Measurements from ENCODE around the gene TBC1D12.
"Not testable (repeated sequence)": the region's sequence is repeated elsewhere in the genome, so short reads cannot be mapped to it uniquely, and the experiment has no call there.

TBC1D12 gene

DNA sequence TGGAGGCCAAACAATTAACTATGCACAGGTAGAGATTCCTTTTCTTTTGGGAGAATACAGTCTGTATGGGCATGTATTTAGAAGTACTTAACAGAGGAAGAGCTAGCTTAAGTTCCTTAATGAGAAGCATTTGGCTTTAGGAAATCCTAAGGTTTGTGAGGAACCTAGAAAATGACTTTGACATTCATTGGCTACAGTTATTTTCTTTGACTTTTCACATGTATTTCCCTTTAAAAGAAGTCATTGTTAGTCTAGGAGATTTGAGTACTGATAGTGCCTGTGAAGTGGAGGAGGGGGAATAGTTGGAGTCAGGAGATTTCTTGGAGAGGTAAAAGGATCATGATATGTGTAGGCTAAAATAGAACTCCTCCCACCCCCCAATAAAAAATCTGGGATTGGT, 146.9 kb downstream of the TBC1D12 start:
- no peak for DNase-seq

DNA sequence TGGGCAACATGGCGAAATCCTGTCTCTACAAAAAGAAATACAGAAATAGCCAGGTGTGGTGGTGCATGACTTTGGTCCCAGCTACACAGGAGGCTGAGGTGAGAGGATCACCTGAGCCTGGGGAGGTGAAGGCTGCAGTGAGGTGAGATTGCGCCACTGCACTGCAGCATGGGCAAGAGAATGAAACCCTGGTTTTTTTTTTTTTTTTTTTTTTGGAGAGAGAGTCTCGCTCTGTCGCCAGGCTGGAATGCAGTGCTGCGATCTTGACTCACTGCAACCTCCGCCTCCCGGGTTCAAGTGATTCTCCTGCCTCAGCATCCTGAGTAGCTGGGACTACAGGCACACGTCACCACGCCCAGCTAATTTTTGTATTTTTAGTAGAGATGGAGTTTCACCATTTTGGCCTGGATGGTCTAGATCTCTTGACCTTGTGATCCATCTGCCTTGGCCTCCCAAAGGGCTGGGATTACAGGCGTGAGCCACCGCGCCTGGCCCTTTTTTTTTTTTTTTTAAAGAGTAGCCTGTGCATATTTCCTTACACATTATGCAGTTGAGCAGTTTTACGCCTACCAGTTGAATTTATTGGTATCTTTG, 165.5 kb downstream of the TBC1D12 start:
- DNase-seq, result not testable (repeated sequence)

DNA sequence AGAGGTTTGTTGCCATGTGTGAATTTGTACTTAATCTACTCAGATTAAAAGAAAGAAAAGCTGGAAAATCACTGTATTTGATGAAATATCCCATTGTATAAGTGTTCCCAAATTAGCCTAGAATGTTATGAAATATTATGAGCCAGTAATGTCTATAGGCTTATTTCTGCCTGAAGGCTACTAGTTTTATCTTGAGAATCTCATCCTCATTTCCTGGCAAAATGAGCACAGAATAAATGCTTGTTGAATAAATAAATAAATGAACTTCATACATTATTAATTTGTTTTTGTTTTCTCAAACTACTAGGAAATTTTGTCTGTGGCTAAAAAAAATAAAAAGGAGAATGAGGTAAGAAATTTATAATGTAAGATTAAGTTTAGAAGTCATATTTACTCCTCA, 168.7 kb downstream of the TBC1D12 start:
- no peak for DNase-seq

DNA sequence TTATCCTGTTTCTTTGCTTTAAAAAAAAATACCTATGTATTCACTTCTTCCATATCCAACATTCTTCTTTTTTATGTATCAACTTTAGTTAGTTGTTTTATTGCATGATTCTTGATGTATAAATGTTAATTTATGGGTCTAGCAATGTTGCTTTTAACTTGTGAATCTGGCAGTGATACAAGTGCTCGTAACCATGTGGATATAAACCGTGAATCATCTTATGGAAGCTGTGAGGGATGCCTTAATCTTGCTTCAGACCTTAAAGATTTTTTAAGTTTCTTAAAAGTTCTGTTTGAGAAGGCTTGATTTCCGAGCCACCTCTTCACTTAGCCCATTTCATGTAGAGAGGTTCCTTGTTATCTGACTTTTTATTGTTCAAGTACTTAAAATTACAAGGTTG, 169.2 kb downstream of the TBC1D12 start:
- no peak for DNase-seq

DNA sequence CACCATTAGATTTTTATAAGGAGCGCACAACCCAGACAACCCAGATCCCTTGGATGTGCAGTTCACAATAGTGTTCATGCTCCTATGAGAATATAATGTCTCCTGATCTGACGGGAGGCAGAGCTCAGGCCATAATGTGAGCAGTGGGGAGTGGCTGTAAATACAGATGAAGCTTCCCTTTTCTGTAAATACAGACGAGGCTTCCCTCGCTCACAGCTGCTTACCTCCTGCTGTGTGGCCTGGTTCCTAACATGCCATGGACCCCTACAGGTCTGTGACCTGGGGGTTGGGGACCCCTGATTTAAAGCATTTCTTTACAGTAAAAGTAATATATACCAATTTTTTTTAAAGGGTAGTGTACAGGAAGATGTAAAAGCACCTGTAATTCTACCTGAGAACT, 176.4 kb downstream of the TBC1D12 start:
- DNase-seq, result no peak

DNA sequence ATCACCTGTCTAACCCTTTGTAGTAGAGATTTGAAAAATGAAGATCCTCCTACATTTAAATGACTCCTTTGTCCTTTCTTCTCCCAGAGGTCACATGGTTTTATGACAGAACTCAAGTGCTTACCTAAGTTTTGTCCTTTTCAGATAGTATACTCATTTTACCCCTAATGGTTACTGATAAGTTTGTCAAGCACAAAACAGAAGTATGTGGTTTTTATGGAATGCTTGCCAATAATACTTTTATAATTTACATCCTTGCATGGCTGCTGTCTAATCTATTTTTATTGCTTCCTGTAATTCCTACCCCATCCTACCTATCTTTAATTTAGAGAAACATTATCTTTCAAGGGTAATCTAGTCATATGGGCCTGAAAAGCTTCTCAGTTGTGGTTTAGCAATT, 180.8 kb downstream of the TBC1D12 start:
- DNase-seq, result no peak
